ENCODE measurements around the gene FOSB. TPM values are rescaled to one million over a fixed set of nuclear protein-coding genes. Genes with fewer than 3 reads are reported as not detected.

Gene FOSB
- 100 to 1,000 TPM in 1 of 3 donors, 10 to 100 TPM in 2; 29.8 to 109 (median 38.4) TPM for total RNA-seq

DNA sequence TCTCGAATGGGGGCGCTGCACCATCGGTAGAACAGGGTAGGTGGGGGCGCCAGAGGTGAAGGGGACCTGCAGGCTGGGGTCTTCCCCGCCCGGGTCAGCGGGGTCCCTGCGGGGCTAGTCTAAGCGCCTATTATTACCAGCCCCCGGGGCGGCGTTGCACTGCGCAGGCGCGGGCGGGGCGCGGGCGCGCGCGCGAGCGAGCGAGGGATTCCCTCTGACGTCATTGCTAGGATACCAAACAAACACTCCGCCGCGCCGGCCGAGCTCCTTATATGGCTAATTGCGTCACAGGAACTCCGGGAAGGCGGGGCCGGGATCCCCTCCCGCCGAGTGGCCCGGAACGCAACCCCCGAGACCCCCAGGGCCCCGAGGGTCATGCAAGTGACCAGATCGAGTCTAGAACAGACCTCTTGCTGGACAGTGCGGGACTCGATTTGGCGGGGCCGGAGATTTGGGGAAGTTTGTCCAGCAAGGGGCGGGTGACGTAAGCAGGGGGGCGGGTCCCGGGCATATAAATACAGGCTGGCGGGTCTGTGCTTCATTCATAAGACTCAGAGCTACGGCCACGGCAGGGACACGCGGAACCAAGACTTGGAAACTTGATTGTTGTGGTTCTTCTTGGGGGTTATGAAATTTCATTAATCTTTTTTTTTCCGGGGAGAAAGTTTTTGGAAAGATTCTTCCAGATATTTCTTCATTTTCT is at the start of gene FOSB:
Gene FOSB (plus strand): TSS at position 541 of the 703 bp plus-strand sequence. CDS start 591 bp downstream, outside the sequence.
- H3K9me3 ChIP-seq = no peaks in the 10 kb centered on the region
- peak within 1 kb of the TSS; percentile 99 to 100 for H3K27ac ChIP-seq
- peak; percentile 96 to 97 for DNase-seq (ENCODE audit: low spot score in 2 of 2)
- no peaks in the 10 kb centered on the region for H3K27me3 ChIP-seq
- H3K4me3 ChIP-seq = peak within 1 kb of the TSS; percentile 76 to 85 (median 84)
- H3K36me3 ChIP-seq = no peaks in the 10 kb centered on the region
- H3K4me1 ChIP-seq = peaks cover 5 to 8% of the 10 kb centered on the region in 2 donors
- intact Hi-C loops (cut with DNase I; ENCODE audit: low total_unique reads) = no loop called here
- TF ChIP-seq CTCF (IDR thresholded peaks at IDR 0.05) = no peak
- peak; percentile 98 for TF ChIP-seq POLR2A (IDR thresholded peaks at IDR 0.05)
- TF ChIP-seq POLR2AphosphoS5 (IDR thresholded peaks at IDR 0.05) = peak; percentile 98 to 99 (median 98)

GRCh38 chr19:45418802-45419201 is 49.0 kb upstream of the FOSB start:
- H3K36me3 ChIP-seq = no peaks in the 10 kb centered on the region
- TF ChIP-seq POLR2A (IDR thresholded peaks at IDR 0.05) (no peak), POLR2AphosphoS5 (IDR thresholded peaks at IDR 0.05) (no peak), CTCF (IDR thresholded peaks at IDR 0.05) (no peak)
- DNase-seq (ENCODE audit: low spot score in 2 of 2) = no peak
- intact Hi-C loops (cut with DNase I; ENCODE audit: low total_unique reads) = no loop called here
- H3K27me3 ChIP-seq = no peaks in the 10 kb centered on the region
- H3K27ac ChIP-seq = no peak overlapping the region
- H3K4me3 ChIP-seq = no peak overlapping the region
- H3K4me1 ChIP-seq = peaks cover 0 to 8% of the 10 kb centered on the region in 2 donors
- H3K9me3 ChIP-seq = no peaks in the 10 kb centered on the region

- no peak for TF ChIP-seq POLR2AphosphoS5 (IDR thresholded peaks at IDR 0.05)
- TF ChIP-seq CTCF (IDR thresholded peaks at IDR 0.05) = no peak
- intact Hi-C loops (cut with DNase I; ENCODE audit: low total_unique reads) = no loop called here
- no peaks in the 10 kb centered on the region for H3K27me3 ChIP-seq
- no peak for DNase-seq (ENCODE audit: low spot score in 2 of 2)
- peaks cover 0 to 8% of the 10 kb centered on the region in 2 donors for H3K4me1 ChIP-seq
- H3K36me3 ChIP-seq = no peaks in the 10 kb centered on the region
- no peak overlapping the region for H3K4me3 ChIP-seq
- no peaks in the 10 kb centered on the region for H3K9me3 ChIP-seq
- H3K27ac ChIP-seq = no peak overlapping the region
Measured at GRCh38 chr19:45419396-45419795, 48.4 kb upstream of the FOSB start.

DNA sequence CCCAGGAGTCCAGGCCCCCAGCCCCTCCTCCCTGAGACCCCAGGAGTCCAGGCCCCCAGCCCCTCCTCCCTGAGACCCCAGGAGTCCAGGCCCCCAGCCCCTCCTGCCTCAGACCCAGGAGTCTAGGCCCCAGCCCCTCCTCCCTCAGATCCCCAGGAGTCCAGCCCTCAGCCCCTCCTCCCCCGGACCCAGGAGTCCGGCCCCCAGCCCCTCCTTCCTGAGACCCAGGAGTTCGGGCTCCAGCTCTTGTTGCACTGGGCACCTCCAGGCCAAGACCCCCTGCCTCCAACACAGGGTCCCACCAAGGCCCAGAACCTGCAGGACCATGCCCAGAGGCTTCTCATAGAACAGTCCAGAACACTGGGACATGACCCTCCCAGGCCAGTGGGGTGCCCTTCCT is 47.9 kb upstream of the FOSB start:
- intact Hi-C loops (cut with DNase I; ENCODE audit: low total_unique reads) = loop anchor here (10.0 kb wide), 1 partner anchor 55 kb away; no protein-coding TSS in a partner anchor
- DNase-seq (ENCODE audit: low spot score in 2 of 2) = no peak
- Histone ChIP-seq H3K4me1 (peaks cover 0 to 8% of the 10 kb centered on the region in 2 donors), H3K27ac (no peak overlapping the region), H3K9me3 (no peaks in the 10 kb centered on the region), H3K27me3 (no peaks in the 10 kb centered on the region), H3K4me3 (no peak overlapping the region), H3K36me3 (no peaks in the 10 kb centered on the region)
- no peak for TF ChIP-seq POLR2A (IDR thresholded peaks at IDR 0.05)
- TF ChIP-seq CTCF (IDR thresholded peaks at IDR 0.05) = no peak
- TF ChIP-seq POLR2AphosphoS5 (IDR thresholded peaks at IDR 0.05) = no peak

- intact Hi-C loops (cut with DNase I; ENCODE audit: low total_unique reads) = loop anchor here (10.0 kb wide), 1 partner anchor 54 kb away; no protein-coding TSS in a partner anchor
- peaks cover 0 to 8% of the 10 kb centered on the region in 2 donors for H3K4me1 ChIP-seq
- H3K36me3 ChIP-seq = no peaks in the 10 kb centered on the region
- H3K4me3 ChIP-seq = no peak overlapping the region
- H3K27ac ChIP-seq = no peak overlapping the region
- TF ChIP-seq POLR2AphosphoS5 (IDR thresholded peaks at IDR 0.05) (no peak), CTCF (IDR thresholded peaks at IDR 0.05) (no peak), POLR2A (IDR thresholded peaks at IDR 0.05) (no peak)
- no peaks in the 10 kb centered on the region for H3K9me3 ChIP-seq
- DNase-seq (ENCODE audit: low spot score in 2 of 2) = no peak
- H3K27me3 ChIP-seq = no peaks in the 10 kb centered on the region
Measured at GRCh38 chr19:45420356-45420755, 47.4 kb upstream of the FOSB start.

Measured in breast epithelium (tissue), 4 donors.